H9 (cell line): ENCODE measurements around the gene COL5A2. TPM values are rescaled to one million over a fixed set of nuclear protein-coding genes. Genes with fewer than 3 reads are reported as not detected.

Experiments used
- DNase-seq: peaks from one replicate; pipeline ENCODE4 v3.0.0-alpha.2; 2017
- H2AFZ ChIP-seq: one replicate; pipeline ENCODE4 v1.6.1; 2013; ENCODE audit warnings: mild to moderate bottlenecking, low read length, control low read depth, moderate library complexity
- H2AK5ac ChIP-seq: 2 replicates; pipeline ENCODE4 v1.6.1; 2013; ENCODE audit warnings: low read length, control low read depth, mixed read lengths; ENCODE audit not compliant: insufficient read length
- H2BK120ac ChIP-seq: one replicate; pipeline ENCODE4 v1.6.1; 2013; ENCODE audit warnings: low read depth, mild to moderate bottlenecking, low read length, control low read depth, inconsistent platforms; ENCODE audit not compliant: poor library complexity, severe bottlenecking
- H2BK12ac ChIP-seq: 2 replicates; pipeline ENCODE4 v1.6.1; 2013; ENCODE audit warnings: low read length, control low read depth, mixed read lengths, low read depth; ENCODE audit not compliant: insufficient read length
- H2BK15ac ChIP-seq: 2 replicates; pipeline ENCODE4 v1.6.1; 2013; ENCODE audit warnings: low read depth, low read length, control low read depth
- H2BK20ac ChIP-seq: one replicate; pipeline ENCODE4 v1.6.1; 2013; ENCODE audit warnings: low read depth, mild to moderate bottlenecking, low read length, control low read depth, inconsistent platforms; ENCODE audit not compliant: poor library complexity, severe bottlenecking
- H2BK5ac ChIP-seq: 2 replicates; pipeline ENCODE4 v1.6.1; 2013; ENCODE audit warnings: low read length, control low read depth, mixed read lengths; ENCODE audit not compliant: insufficient read length
- H3K14ac ChIP-seq: 2 replicates; pipeline ENCODE4 v1.6.1; 2013; ENCODE audit warnings: low read length, control low read depth; ENCODE audit not compliant: insufficient read depth
- H3K18ac ChIP-seq: 2 replicates; pipeline ENCODE4 v1.6.1; 2013; ENCODE audit warnings: low read depth, mild to moderate bottlenecking, mixed read lengths, low read length, control low read depth; ENCODE audit not compliant: insufficient read length
- H3K23ac ChIP-seq: 2 replicates; pipeline ENCODE4 v1.6.1; 2013; ENCODE audit warnings: low read length, control low read depth, mixed read lengths, low read depth; ENCODE audit not compliant: insufficient read length
- H3K23me2 ChIP-seq: 2 replicates; pipeline ENCODE4 v1.6.1; 2013; ENCODE audit warnings: low read depth, mild to moderate bottlenecking, mixed read lengths, low read length, control low read depth; ENCODE audit not compliant: insufficient read length, poor library complexity, severe bottlenecking
- H3K27ac ChIP-seq: 2 replicates; pipeline ENCODE4 v1.5.1; 2013; ENCODE audit warnings: low read length, control low read depth, mixed read lengths, low read depth; ENCODE audit not compliant: insufficient read length
- H3K27me3 ChIP-seq: 2 replicates; pipeline ENCODE4 v1.6.1; 2013; ENCODE audit warnings: low read length, control low read depth, inconsistent platforms; ENCODE audit not compliant: insufficient read depth
- H3K4ac ChIP-seq: 2 replicates; pipeline ENCODE4 v1.6.1; 2013; ENCODE audit warnings: low read depth, mild to moderate bottlenecking, control low read depth, inconsistent platforms, low read length, moderate library complexity
- H3K4me1 ChIP-seq: 2 replicates; pipeline ENCODE4 v1.6.1; 2013; ENCODE audit warnings: low read length, control low read depth, inconsistent platforms; ENCODE audit not compliant: insufficient read depth
- H3K4me2 ChIP-seq: 2 replicates; pipeline ENCODE4 v1.6.1; 2013; ENCODE audit warnings: low read length, control low read depth, mixed read lengths; ENCODE audit not compliant: insufficient read length, insufficient read depth
- H3K56ac ChIP-seq: 2 replicates; pipeline ENCODE4 v1.6.1; 2013; ENCODE audit warnings: low read depth, mild to moderate bottlenecking, mixed read lengths, low read length, control low read depth; ENCODE audit not compliant: insufficient read length
- H3K79me1 ChIP-seq: 2 replicates; pipeline ENCODE4 v1.6.1; 2013; ENCODE audit warnings: low read depth, mild to moderate bottlenecking, moderate library complexity, low read length, control low read depth, inconsistent platforms; ENCODE audit not compliant: insufficient read depth, poor library complexity, severe bottlenecking
- H3K79me2 ChIP-seq: 2 replicates; pipeline ENCODE4 v1.6.1; 2013; ENCODE audit warnings: low read length, control low read depth, inconsistent platforms; ENCODE audit not compliant: insufficient read depth
- H3K9ac ChIP-seq: 2 replicates; pipeline ENCODE4 v1.6.1; 2013; ENCODE audit warnings: low read length, control low read depth, mixed read lengths; ENCODE audit not compliant: insufficient read length; ENCODE audit errors: extremely low read depth
- H3K9me3 ChIP-seq: one replicate; pipeline ENCODE4 v1.6.1; 2013; ENCODE audit warnings: low read depth, low read length, inconsistent platforms; ENCODE audit not compliant: control insufficient read depth
- H3T11ph ChIP-seq: one replicate; pipeline ENCODE4 v1.6.1; 2013; ENCODE audit warnings: mild to moderate bottlenecking, low read length, control low read depth, inconsistent platforms
- H4K20me1 ChIP-seq: one replicate; pipeline ENCODE4 v1.6.1; 2013; ENCODE audit not compliant: control insufficient read depth, insufficient read length, insufficient read depth
- H4K5ac ChIP-seq: 2 replicates; pipeline ENCODE4 v1.6.1; 2013; ENCODE audit warnings: low read depth, mild to moderate bottlenecking, mixed read lengths, low read length, control low read depth; ENCODE audit not compliant: insufficient read length
- H4K8ac ChIP-seq: replicated peaks from 2 replicates; pipeline ENCODE4 v1.6.1; 2013; ENCODE audit warnings: low read length, control low read depth, mixed read lengths, low read depth; ENCODE audit not compliant: insufficient read length
- H4K91ac ChIP-seq: 2 replicates; pipeline ENCODE4 v1.6.1; 2013; ENCODE audit warnings: low read depth, mild to moderate bottlenecking, moderate library complexity, mixed read lengths, low read length, control low read depth; ENCODE audit not compliant: insufficient read length
- H3K27ac Mint-ChIP-seq, 3 experiments: 2 replicates in 2 of 3; 3 replicates in 1 of 3; pipeline ENCODE4 v1.8.0; 2020 to 2021; ENCODE audit warnings: mixed read lengths in 3 of 3, mild to moderate bottlenecking in 1 of 3, moderate library complexity in 1 of 3
- H3K27me3 Mint-ChIP-seq: 2 replicates; pipeline ENCODE4 v1.8.0; 2021; ENCODE audit warnings: low read depth, mild to moderate bottlenecking, moderate library complexity, mixed read lengths
- H3K36me3 Mint-ChIP-seq, 3 experiments: 2 replicates in 2 of 3; 3 replicates in 1 of 3; pipeline ENCODE4 v1.8.0; 2020 to 2021; ENCODE audit warnings: low read depth in 3 of 3, mixed read lengths in 3 of 3; ENCODE audit not compliant: insufficient read depth in 1 of 3
- H3K4me1 Mint-ChIP-seq, 2 experiments: 2 replicates each; pipeline ENCODE4 v1.8.0; 2020; ENCODE audit warnings: mixed read lengths in 2 of 2
- H3K4me3 Mint-ChIP-seq, 2 experiments: 2 replicates in 1 of 2; 3 replicates in 1 of 2; pipeline ENCODE4 v1.8.0; 2020 to 2021; ENCODE audit warnings: mild to moderate bottlenecking in 2 of 2, mixed read lengths in 2 of 2, moderate library complexity in 1 of 2
- H3K9me3 Mint-ChIP-seq, 2 experiments: 2 replicates in 1 of 2; 3 replicates in 1 of 2; pipeline ENCODE4 v1.8.0; 2020; ENCODE audit warnings: mild to moderate bottlenecking in 2 of 2, mixed read lengths in 2 of 2, moderate library complexity in 1 of 2
- CTCF ChIP-seq: fragments of 200-600 bp; sonication (generic); conservative IDR thresholded peaks from 3 replicates; pipeline ENCODE4 v1.8.0; 2021; ENCODE audit warnings: antibody characterized with exemption, mild to moderate bottlenecking
- total RNA-seq: library from RNA; stranded (reverse); gene quantifications from 2 replicates; pipeline ENCODE4 v1.2.1, GENCODE V29; 2021

The COL5A2 gene
- total RNA-seq, 1 experiment from 2014 or later = 10.5 TPM

- H3K27me3 ChIP-seq = no peaks in the 10 kb centered on the region
- H3T11ph ChIP-seq = no peak overlapping the region
- H3K4me3 Mint-ChIP-seq = no peak overlapping the region
- no peak overlapping the region for H3K9ac ChIP-seq
- no peak overlapping the region for H2BK15ac ChIP-seq
- no peak overlapping the region for H2BK20ac ChIP-seq
- no peaks in the 10 kb centered on the region for H3K23me2 ChIP-seq
- H3K4me1 ChIP-seq = no peaks in the 10 kb centered on the region
- no peak overlapping the region for H3K23ac ChIP-seq
- H3K4ac ChIP-seq = no peak overlapping the region
- no peaks in the 10 kb centered on the region for H3K79me2 ChIP-seq
- no peak overlapping the region for H3K27ac ChIP-seq
- no peaks in the 10 kb centered on the region for H4K20me1 ChIP-seq
- no peak overlapping the region for H4K8ac ChIP-seq
- H3K27me3 Mint-ChIP-seq = no peaks in the 10 kb centered on the region
- H3K9me3 Mint-ChIP-seq = peaks cover 0 to 6% of the 10 kb centered on the region in 2 experiments; a peak in 1 of 5 replicates
- H3K18ac ChIP-seq = no peak overlapping the region
- no peak for TF ChIP-seq CTCF
- no peak overlapping the region for H4K5ac ChIP-seq
- H2AFZ ChIP-seq = no peak overlapping the region
- no peak overlapping the region for H2AK5ac ChIP-seq
- H3K56ac ChIP-seq = no peak overlapping the region
- no peaks in the 10 kb centered on the region for H3K79me1 ChIP-seq
- H3K9me3 ChIP-seq = no peaks in the 10 kb centered on the region
- H2BK12ac ChIP-seq = no peak overlapping the region
- DNase-seq = no peak
- H2BK5ac ChIP-seq = no peak overlapping the region
- H2BK120ac ChIP-seq = no peak overlapping the region
- H3K27ac Mint-ChIP-seq = no peak overlapping the region
- H3K36me3 Mint-ChIP-seq = peaks cover 0 to 4% (median 0%) of the 10 kb centered on the region in 3 experiments; a peak in 1 of 7 replicates
- peaks cover 3 to 4% of the 10 kb centered on the region in 2 experiments; a peak in 3 of 4 replicates for H3K4me1 Mint-ChIP-seq
- H4K91ac ChIP-seq = no peak overlapping the region
- no peak overlapping the region for H3K14ac ChIP-seq
- H3K4me2 ChIP-seq = no peak overlapping the region
Observed at GRCh38 chr2:189191766-189192165, 12.2 kb upstream of the COL5A2 start.
